AG04449 (cell line): Measurements from ENCODE around the gene GTF2F1.

Source experiments
- CTCF ChIA-PET: fragments of 350-600 bp; formaldehyde crosslinking; extraction: SDS; loops from one replicate; lab custom pipeline; 2021; ENCODE audit warnings: antibody characterized with exemption; lab: Yijun Ruan, JAX
- POLR2A ChIA-PET: fragments of 400-600, 350-600 bp; formaldehyde crosslinking; extraction: SDS; loops from one replicate; lab custom pipeline; 2020; ENCODE audit warnings: antibody characterized with exemption, inconsistent platforms; lab: Yijun Ruan, JAX
- DNase-seq: peaks from one replicate; pipeline ENCODE4 v3.0.0-alpha.2; 2010; ENCODE audit warnings: low read depth, low spot score
- H3K4me3 ChIP-seq: 2 replicates; pipeline ENCODE4 v1.5.1; 2011; ENCODE audit warnings: low read depth, mild to moderate bottlenecking, control low read depth, low read length
- TF ChIP-seq, protein P1 (sequence below): IDR thresholded peaks from one replicate; pipeline ENCODE4 v1.5.1; 2011; ENCODE audit warnings: mild to moderate bottlenecking, moderate library complexity, low read length, control low read depth, inconsistent platforms; ENCODE audit not compliant: insufficient read depth; ENCODE audit errors: missing control alignments

Gene GTF2F1

GRCh38 chr19:6387372-6387771 lies 5.6 kb downstream of the GTF2F1 start:
- TF ChIP-seq, protein P1, sequence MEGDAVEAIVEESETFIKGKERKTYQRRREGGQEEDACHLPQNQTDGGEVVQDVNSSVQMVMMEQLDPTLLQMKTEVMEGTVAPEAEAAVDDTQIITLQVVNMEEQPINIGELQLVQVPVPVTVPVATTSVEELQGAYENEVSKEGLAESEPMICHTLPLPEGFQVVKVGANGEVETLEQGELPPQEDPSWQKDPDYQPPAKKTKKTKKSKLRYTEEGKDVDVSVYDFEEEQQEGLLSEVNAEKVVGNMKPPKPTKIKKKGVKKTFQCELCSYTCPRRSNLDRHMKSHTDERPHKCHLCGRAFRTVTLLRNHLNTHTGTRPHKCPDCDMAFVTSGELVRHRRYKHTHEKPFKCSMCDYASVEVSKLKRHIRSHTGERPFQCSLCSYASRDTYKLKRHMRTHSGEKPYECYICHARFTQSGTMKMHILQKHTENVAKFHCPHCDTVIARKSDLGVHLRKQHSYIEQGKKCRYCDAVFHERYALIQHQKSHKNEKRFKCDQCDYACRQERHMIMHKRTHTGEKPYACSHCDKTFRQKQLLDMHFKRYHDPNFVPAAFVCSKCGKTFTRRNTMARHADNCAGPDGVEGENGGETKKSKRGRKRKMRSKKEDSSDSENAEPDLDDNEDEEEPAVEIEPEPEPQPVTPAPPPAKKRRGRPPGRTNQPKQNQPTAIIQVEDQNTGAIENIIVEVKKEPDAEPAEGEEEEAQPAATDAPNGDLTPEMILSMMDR, result no peak
- CTCF ChIA-PET, result no interaction called here
- POLR2A ChIA-PET, result no interaction called here
- H3K4me3 ChIP-seq, result no peak overlapping the region
- DNase-seq, result no peak

DNA sequence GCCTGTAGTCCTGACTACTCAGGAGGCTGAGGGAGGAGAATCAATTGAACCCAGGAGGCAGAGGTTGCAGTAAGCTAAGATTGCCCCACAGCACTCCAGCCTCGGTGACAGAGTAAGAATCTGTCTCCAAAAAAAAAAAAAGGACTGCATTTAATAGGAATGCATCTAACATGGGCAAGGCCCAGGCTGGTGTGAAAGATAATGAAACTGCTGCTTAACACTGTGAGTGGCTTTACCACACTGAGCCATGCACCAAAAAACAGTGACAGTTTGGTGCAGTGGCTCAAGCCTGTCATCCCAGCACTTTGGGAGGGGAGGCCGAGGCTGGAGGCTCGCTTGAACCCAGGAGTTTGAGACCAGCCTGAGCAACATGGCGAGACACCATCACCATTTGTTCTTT lies 8.6 kb downstream of the GTF2F1 start:
- POLR2A ChIA-PET, result no interaction called here
- CTCF ChIA-PET, result no interaction called here
- no peak overlapping the region for H3K4me3 ChIP-seq
- TF ChIP-seq, protein P1, result no peak
- no peak for DNase-seq

GRCh38 chr19:6383188-6383587 lies 9.8 kb downstream of the GTF2F1 start:
- DNase-seq, result no peak
- no peak overlapping the region for H3K4me3 ChIP-seq
- CTCF ChIA-PET, result no interaction called here
- TF ChIP-seq, protein P1, result no peak
- POLR2A ChIA-PET, result no interaction called here

GRCh38 chr19:6381030-6381750 lies 11.8 kb downstream of the GTF2F1 start:
- ChIA-PET CTCF (no interaction called here), POLR2A (no interaction called here)
- TF ChIP-seq, protein P1, result no peak
- no peak overlapping the region for H3K4me3 ChIP-seq
- DNase-seq, result no peak

DNA sequence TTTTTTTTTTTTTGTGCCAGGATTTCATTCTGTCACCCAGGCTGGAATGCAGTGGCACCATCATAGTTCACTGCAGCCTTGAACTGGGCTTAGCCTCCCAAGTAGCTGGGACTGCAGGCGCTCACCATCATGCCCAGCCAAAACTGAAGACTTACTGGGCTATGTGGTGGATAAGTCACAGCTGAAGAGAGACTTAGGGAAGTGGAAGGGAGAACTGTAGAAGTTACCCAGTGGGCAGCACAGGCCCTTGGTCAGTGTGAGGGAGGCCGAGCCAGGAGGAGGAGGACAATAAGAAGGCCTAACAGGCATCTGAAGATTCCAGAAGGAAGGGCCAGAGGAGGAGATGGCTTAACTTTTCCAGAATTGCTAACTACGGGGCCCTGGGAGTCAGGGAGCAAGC lies 13.2 kb downstream of the GTF2F1 start:
- POLR2A ChIA-PET, result no interaction called here

DNA sequence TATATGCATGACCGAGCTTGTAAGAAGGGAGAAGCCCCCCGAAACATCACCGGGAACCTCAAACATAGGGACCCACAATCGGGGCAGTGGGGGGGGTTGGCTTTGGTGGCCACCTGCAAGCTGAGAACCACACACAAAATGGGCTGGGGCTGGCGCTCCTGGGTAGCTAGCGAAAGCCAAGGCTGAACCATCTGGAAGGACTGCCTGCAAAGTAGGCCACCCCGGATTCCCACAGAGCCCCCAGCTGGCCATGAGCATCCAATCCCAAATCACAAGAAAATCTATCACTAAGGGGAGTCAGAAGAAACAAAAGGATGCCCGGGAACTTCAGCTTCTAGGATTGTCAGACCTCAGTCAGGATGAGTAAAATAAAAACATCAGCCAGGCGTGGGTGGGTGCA lies 14.5 kb downstream of the GTF2F1 start:
- H3K4me3 ChIP-seq, result no peak overlapping the region
- ChIA-PET CTCF (interaction anchor here (1.3 kb wide), 1 partner anchor 160 kb away, joined by 3 read pairs; no protein-coding TSS in a partner anchor), POLR2A (interaction anchor here (0.6 to 1.6 kb wide), 3 partner anchors 15 to 1690 kb away, joined by 3 to 4 read pairs (median 4); no protein-coding TSS in a partner anchor)
- no peak for DNase-seq
- TF ChIP-seq, protein P1, result no peak

More for the DNA sequence above, 13.2 kb downstream of the GTF2F1 start:
- no peak for DNase-seq
- CTCF ChIA-PET, result interaction anchor here (1.3 kb wide), 1 partner anchor 161 kb away, joined by 3 read pairs; no protein-coding TSS in a partner anchor
- TF ChIP-seq, protein P1, result no peak
- H3K4me3 ChIP-seq, result no peak overlapping the region
